Fibroblast of lung (primary cell): Measurements from ENCODE around the gene GSN.

ENCODE experiments used
- EZH2 ChIP-seq: IDR thresholded peaks from 2 replicates; pipeline ENCODE4 v1.5.1; 2012; ENCODE audit warnings: low read length, control low read depth, mild to moderate bottlenecking; ENCODE audit errors: missing control alignments
- TF ChIP-seq, protein P1 (sequence below), 2 donors: IDR thresholded peaks in 1 of 2; conservative IDR thresholded peaks in 1 of 2; 1 replicate in 1 of 2; 2 replicates in 1 of 2; pipeline ENCODE4 v1.5.1; 2011 to 2012; ENCODE audit warnings: low read length in 2 of 2, control low read depth in 1 of 2, inconsistent platforms in 1 of 2, low read depth in 1 of 2, mild to moderate bottlenecking in 1 of 2

DNA sequence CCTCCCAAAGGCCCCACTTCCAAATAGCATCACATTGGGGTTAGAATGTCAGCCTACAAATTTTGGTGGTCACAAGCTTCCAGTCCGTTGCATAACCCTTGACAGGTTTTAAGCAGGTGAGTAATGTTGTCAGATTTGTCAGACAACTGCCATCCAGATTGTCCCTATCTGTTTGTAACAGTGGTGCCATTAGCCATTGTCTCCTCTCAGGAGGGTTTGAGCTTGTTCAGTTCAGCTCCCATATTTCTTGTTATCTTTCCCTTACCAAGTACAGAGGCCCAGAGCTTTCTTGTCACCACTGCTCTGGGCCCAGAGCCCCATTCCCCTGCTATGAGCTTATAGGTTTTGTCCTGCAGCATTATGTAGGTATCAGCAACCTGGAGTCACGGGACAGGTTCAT lies 14.8 kb upstream of the GSN start:
- TF ChIP-seq, protein P1, sequence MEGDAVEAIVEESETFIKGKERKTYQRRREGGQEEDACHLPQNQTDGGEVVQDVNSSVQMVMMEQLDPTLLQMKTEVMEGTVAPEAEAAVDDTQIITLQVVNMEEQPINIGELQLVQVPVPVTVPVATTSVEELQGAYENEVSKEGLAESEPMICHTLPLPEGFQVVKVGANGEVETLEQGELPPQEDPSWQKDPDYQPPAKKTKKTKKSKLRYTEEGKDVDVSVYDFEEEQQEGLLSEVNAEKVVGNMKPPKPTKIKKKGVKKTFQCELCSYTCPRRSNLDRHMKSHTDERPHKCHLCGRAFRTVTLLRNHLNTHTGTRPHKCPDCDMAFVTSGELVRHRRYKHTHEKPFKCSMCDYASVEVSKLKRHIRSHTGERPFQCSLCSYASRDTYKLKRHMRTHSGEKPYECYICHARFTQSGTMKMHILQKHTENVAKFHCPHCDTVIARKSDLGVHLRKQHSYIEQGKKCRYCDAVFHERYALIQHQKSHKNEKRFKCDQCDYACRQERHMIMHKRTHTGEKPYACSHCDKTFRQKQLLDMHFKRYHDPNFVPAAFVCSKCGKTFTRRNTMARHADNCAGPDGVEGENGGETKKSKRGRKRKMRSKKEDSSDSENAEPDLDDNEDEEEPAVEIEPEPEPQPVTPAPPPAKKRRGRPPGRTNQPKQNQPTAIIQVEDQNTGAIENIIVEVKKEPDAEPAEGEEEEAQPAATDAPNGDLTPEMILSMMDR (conservative IDR thresholded peaks at IDR 0.05 in 1 of 2, IDR thresholded peaks at IDR 0.05 in 1 of 2; ENCODE audit: low read depth in 1 of 2, low read length in 2 of 2) = no peak
- no peak for TF ChIP-seq EZH2
